KOPT-K1 (cell line): ENCODE measurements around the gene CYB5A.

ENCODE experiments used
- H3K27ac ChIP-seq: fragments of 200-600 bp; sonication (generic); 2 replicates; pipeline ENCODE4 v1.5.1; 2016; ENCODE audit warnings: antibody characterized with exemption, mild to moderate bottlenecking, low read depth, low read length; ENCODE audit not compliant: poor library complexity, severe bottlenecking
- H3K36me3 ChIP-seq: fragments of 200-600 bp; sonication (generic); 2 replicates; pipeline ENCODE4 v1.5.1; 2017; ENCODE audit warnings: antibody characterized with exemption, mild to moderate bottlenecking, low read length, moderate library complexity; ENCODE audit not compliant: insufficient read depth
- H3K9me3 ChIP-seq: fragments of 200-600 bp; sonication (generic); 2 replicates; pipeline ENCODE4 v1.5.1; 2017; ENCODE audit warnings: antibody characterized with exemption, low read length, mild to moderate bottlenecking; ENCODE audit not compliant: insufficient read depth, poor library complexity, severe bottlenecking

The CYB5A gene

GRCh38 chr18:74251297-74252038 is 40.3 kb downstream of the CYB5A start:
- H3K27ac ChIP-seq, result no peak overlapping the region
- no peaks in the 10 kb centered on the region for H3K36me3 ChIP-seq
- no peaks in the 10 kb centered on the region for H3K9me3 ChIP-seq

- H3K27ac ChIP-seq, result no peak overlapping the region
- no peaks in the 10 kb centered on the region for H3K36me3 ChIP-seq
- H3K9me3 ChIP-seq, result no peaks in the 10 kb centered on the region
These were observed 41.6 kb downstream of the CYB5A start for GRCh38 chr18:74250131-74250530.

- Histone ChIP-seq H3K27ac (no peak overlapping the region), H3K9me3 (no peaks in the 10 kb centered on the region)
These were observed 42.4 kb downstream of the CYB5A start for GRCh38 chr18:74249181-74249968.

GRCh38 chr18:74248595-74248994 is 43.2 kb downstream of the CYB5A start:
- Histone ChIP-seq H3K27ac (no peak overlapping the region), H3K36me3 (no peaks in the 10 kb centered on the region), H3K9me3 (no peaks in the 10 kb centered on the region)

More at GRCh38 chr18:74249181-74249968, 42.4 kb downstream of the CYB5A start:
- no peaks in the 10 kb centered on the region for H3K36me3 ChIP-seq

- no peak overlapping the region for H3K27ac ChIP-seq
- H3K36me3 ChIP-seq, result no peaks in the 10 kb centered on the region
These were observed 43.6 kb downstream of the CYB5A start for GRCh38 chr18:74248189-74248588.

GRCh38 chr18:74244554-74244953 is 47.2 kb downstream of the CYB5A start:
- Histone ChIP-seq H3K27ac (no peak overlapping the region), H3K36me3 (no peaks in the 10 kb centered on the region), H3K9me3 (no peaks in the 10 kb centered on the region)

More at GRCh38 chr18:74248189-74248588, 43.6 kb downstream of the CYB5A start:
- H3K9me3 ChIP-seq, result no peaks in the 10 kb centered on the region

- no peaks in the 10 kb centered on the region for H3K36me3 ChIP-seq
- no peak overlapping the region for H3K27ac ChIP-seq
- H3K9me3 ChIP-seq, result no peaks in the 10 kb centered on the region
These were observed 48.6 kb downstream of the CYB5A start for GRCh38 chr18:74243127-74243526.

GRCh38 chr18:74242438-74243096 is 49.2 kb downstream of the CYB5A start:
- no peaks in the 10 kb centered on the region for H3K9me3 ChIP-seq
- H3K36me3 ChIP-seq, result no peaks in the 10 kb centered on the region
- no peak overlapping the region for H3K27ac ChIP-seq

- H3K36me3 ChIP-seq, result no peaks in the 10 kb centered on the region
- H3K27ac ChIP-seq, result no peak overlapping the region
These were observed 49.8 kb downstream of the CYB5A start for GRCh38 chr18:74241970-74242369.

GRCh38 chr18:74241426-74241825 is 50.3 kb downstream of the CYB5A start:
- Histone ChIP-seq H3K36me3 (no peaks in the 10 kb centered on the region), H3K27ac (no peak overlapping the region), H3K9me3 (no peaks in the 10 kb centered on the region)

More at GRCh38 chr18:74241970-74242369, 49.8 kb downstream of the CYB5A start:
- no peaks in the 10 kb centered on the region for H3K9me3 ChIP-seq

GRCh38 chr18:74239567-74239966 is 52.2 kb downstream of the CYB5A start:
- Histone ChIP-seq H3K9me3 (no peaks in the 10 kb centered on the region), H3K27ac (no peak overlapping the region), H3K36me3 (no peaks in the 10 kb centered on the region)

GRCh38 chr18:74234326-74235171 is 57.2 kb downstream of the CYB5A start:
- no peak overlapping the region for H3K27ac ChIP-seq
- H3K9me3 ChIP-seq, result no peaks in the 10 kb centered on the region
- no peaks in the 10 kb centered on the region for H3K36me3 ChIP-seq

- Histone ChIP-seq H3K36me3 (no peaks in the 10 kb centered on the region), H3K9me3 (no peaks in the 10 kb centered on the region), H3K27ac (no peak overlapping the region)
These were observed 57.8 kb downstream of the CYB5A start for GRCh38 chr18:74233933-74234325.

GRCh38 chr18:74230922-74231714 is 60.6 kb downstream of the CYB5A start:
- H3K27ac ChIP-seq, result no peak overlapping the region
- H3K36me3 ChIP-seq, result no peaks in the 10 kb centered on the region
- H3K9me3 ChIP-seq, result no peaks in the 10 kb centered on the region
